HepG2 (cell line): ENCODE data around the gene ATP6V0A1. TPM values are rescaled to one million over a fixed set of nuclear protein-coding genes. Genes with fewer than 3 reads are reported as not detected.

Experiments used
- AGO2 ChIP-seq: fragments of 200-400 bp; formaldehyde crosslinking; optimal IDR thresholded peaks from 2 replicates; pipeline ENCODE3; 2017; ENCODE audit warnings: mild to moderate bottlenecking, low read depth, low read length, moderate library complexity
- ERF ChIP-seq: IDR thresholded peaks from 2 replicates; pipeline ENCODE4 v1.6.1; 2018; ENCODE audit warnings: missing biosample characterization, missing genetic modification reagents
- FOXO1 ChIP-seq: sonication (generic); formaldehyde crosslinking; IDR thresholded peaks from 2 replicates; pipeline ENCODE4 v1.4.0; 2020; ENCODE audit warnings: missing genetic modification reagents
- HNRNPL ChIP-seq: fragments of 200-400 bp; formaldehyde crosslinking; IDR thresholded peaks from 2 replicates; pipeline ENCODE4 v1.6.1; 2017; ENCODE audit warnings: mild to moderate bottlenecking, low read depth, low read length
- NRL ChIP-seq: sonication (generic); formaldehyde crosslinking; IDR thresholded peaks from 2 replicates; pipeline ENCODE4 v1.5.0; 2020; ENCODE audit warnings: missing genetic modification reagents, mild to moderate bottlenecking, moderate library complexity, borderline replicate concordance
- PAF1 ChIP-seq: IDR thresholded peaks from 2 replicates; pipeline ENCODE4 v1.6.1; 2016; ENCODE audit warnings: missing genetic modification reagents, missing compliant biosample characterization
- PTBP1 ChIP-seq: fragments of 200-400 bp; formaldehyde crosslinking; IDR thresholded peaks from 2 replicates; pipeline ENCODE4 v1.6.1; 2018; ENCODE audit warnings: low read length, low read depth; ENCODE audit not compliant: poor library complexity, severe bottlenecking
- RBFOX2 ChIP-seq: fragments of 200-400 bp; formaldehyde crosslinking; IDR thresholded peaks from 2 replicates; pipeline ENCODE4 v1.6.1; 2017; ENCODE audit warnings: low read depth, mild to moderate bottlenecking, low read length
- RFXANK ChIP-seq: IDR thresholded peaks from 2 replicates; pipeline ENCODE4 v1.6.1; 2016
- SP4 ChIP-seq: sonication (generic); formaldehyde crosslinking; IDR thresholded peaks from 2 replicates; pipeline ENCODE4 v1.8.1; 2023; ENCODE audit warnings: mild to moderate bottlenecking, missing genetic modification reagents
- ZBTB38 ChIP-seq: sonication (generic); formaldehyde crosslinking; IDR thresholded peaks from 2 replicates; pipeline ENCODE4 v1.5.1; 2020; ENCODE audit warnings: mild to moderate bottlenecking, missing genetic modification reagents
- ZFP41 ChIP-seq: sonication (generic); formaldehyde crosslinking; IDR thresholded peaks from 2 replicates; pipeline ENCODE4 v1.4.0; 2020; ENCODE audit warnings: mild to moderate bottlenecking, missing genetic modification reagents, borderline replicate concordance
- ZNF333 ChIP-seq: sonication (generic); formaldehyde crosslinking; IDR thresholded peaks from 2 replicates; pipeline ENCODE4 v1.4.0; 2020; ENCODE audit warnings: mild to moderate bottlenecking, missing genetic modification reagents, borderline replicate concordance
- ZNF550 ChIP-seq: sonication (generic); formaldehyde crosslinking; IDR thresholded peaks from 2 replicates; pipeline ENCODE4 v1.4.0; 2020; ENCODE audit warnings: mild to moderate bottlenecking, missing genetic modification reagents, borderline replicate concordance
- ZNF605 ChIP-seq: sonication (generic); formaldehyde crosslinking; IDR thresholded peaks from 2 replicates; pipeline ENCODE4 v1.8.0; 2022; ENCODE audit warnings: mild to moderate bottlenecking, missing genetic modification reagents
- ZNF713 ChIP-seq: sonication (generic); formaldehyde crosslinking; IDR thresholded peaks from 2 replicates; pipeline ENCODE4 v1.4.0; 2020; ENCODE audit warnings: mild to moderate bottlenecking, missing genetic modification reagents
- ZNF788 ChIP-seq: sonication (generic); formaldehyde crosslinking; IDR thresholded peaks from 2 replicates; pipeline ENCODE4 v1.5.0; 2020; ENCODE audit warnings: mild to moderate bottlenecking, missing genetic modification reagents, borderline replicate concordance
- ZNF883 ChIP-seq: sonication (generic); formaldehyde crosslinking; IDR thresholded peaks from 2 replicates; pipeline ENCODE4 v1.5.1; 2020; ENCODE audit warnings: mild to moderate bottlenecking, missing genetic modification reagents; ENCODE audit errors: not compliant biosample characterization
- polyA plus RNA-seq, 8 experiments: library from polyadenylated mRNA; depleted of rRNA in 3 of 8; stranded (reverse) in 7 of 8; unstranded in 1 of 8; fragments of >200 nt; fragmentation: Illumina TruSeq in 4 of 8; extraction: Trizol in 4 of 8; gene quantifications; 2 replicates each; pipeline versions ENCODE4 v1.2.1 to v1.2.3, GENCODE V29; 2011 to 2016; ENCODE audit warnings: low read depth in 4 of 8, missing spikeins in 1 of 8, mixed read lengths in 1 of 8; ENCODE audit not compliant: insufficient read depth in 1 of 8
- total RNA-seq, 5 experiments: library from RNA; depleted of rRNA; stranded (reverse); fragments of >200 nt; fragmentation: Illumina TruSeq; extraction: Trizol; gene quantifications; 2 replicates each; pipeline ENCODE4 v1.2.3, GENCODE V29; 2016; ENCODE audit warnings: low read depth in 1 of 5
- TF ChIP-seq, protein P1 (sequence below): sonication (generic); formaldehyde crosslinking; IDR thresholded peaks from 2 replicates; pipeline ENCODE4 v1.4.0; 2020; ENCODE audit warnings: missing genetic modification reagents, borderline replicate concordance
- TF ChIP-seq, protein P2 (sequence below): sonication (generic); formaldehyde crosslinking; IDR thresholded peaks from 2 replicates; pipeline ENCODE4 v1.5.0; 2020; ENCODE audit warnings: missing genetic modification reagents, mild to moderate bottlenecking, borderline replicate concordance
- TF ChIP-seq, protein P3 (sequence below): sonication (generic); formaldehyde crosslinking; IDR thresholded peaks from 2 replicates; pipeline ENCODE4 v1.8.0; 2022; ENCODE audit warnings: low read depth, missing genetic modification reagents

Gene ATP6V0A1
- total and polyA plus RNA-seq, 2 of the 13 experiments (the other 11 are each of a cell fraction or from before 2014, with no cell fraction given): 27.9 to 54.1 TPM

- TF ChIP-seq, protein P1, sequence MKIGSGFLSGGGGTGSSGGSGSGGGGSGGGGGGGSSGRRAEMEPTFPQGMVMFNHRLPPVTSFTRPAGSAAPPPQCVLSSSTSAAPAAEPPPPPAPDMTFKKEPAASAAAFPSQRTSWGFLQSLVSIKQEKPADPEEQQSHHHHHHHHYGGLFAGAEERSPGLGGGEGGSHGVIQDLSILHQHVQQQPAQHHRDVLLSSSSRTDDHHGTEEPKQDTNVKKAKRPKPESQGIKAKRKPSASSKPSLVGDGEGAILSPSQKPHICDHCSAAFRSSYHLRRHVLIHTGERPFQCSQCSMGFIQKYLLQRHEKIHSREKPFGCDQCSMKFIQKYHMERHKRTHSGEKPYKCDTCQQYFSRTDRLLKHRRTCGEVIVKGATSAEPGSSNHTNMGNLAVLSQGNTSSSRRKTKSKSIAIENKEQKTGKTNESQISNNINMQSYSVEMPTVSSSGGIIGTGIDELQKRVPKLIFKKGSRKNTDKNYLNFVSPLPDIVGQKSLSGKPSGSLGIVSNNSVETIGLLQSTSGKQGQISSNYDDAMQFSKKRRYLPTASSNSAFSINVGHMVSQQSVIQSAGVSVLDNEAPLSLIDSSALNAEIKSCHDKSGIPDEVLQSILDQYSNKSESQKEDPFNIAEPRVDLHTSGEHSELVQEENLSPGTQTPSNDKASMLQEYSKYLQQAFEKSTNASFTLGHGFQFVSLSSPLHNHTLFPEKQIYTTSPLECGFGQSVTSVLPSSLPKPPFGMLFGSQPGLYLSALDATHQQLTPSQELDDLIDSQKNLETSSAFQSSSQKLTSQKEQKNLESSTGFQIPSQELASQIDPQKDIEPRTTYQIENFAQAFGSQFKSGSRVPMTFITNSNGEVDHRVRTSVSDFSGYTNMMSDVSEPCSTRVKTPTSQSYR: 0 out of 2 replicates have a peak, but pooled peaks have one; percentile 9
- TF ChIP-seq ZFP41 (CRISPR knock-in tag) (0 out of 2 replicates have a peak, but pooled peaks have one; percentile 68), PTBP1 (peak; percentile 22), RBFOX2 (peak; percentile 64), ZNF333 (CRISPR knock-in tag) (0 out of 2 replicates have a peak, but pooled peaks have one; percentile 50), NRL (CRISPR knock-in tag) (0 out of 2 replicates have a peak, but pooled peaks have one; percentile 30), ERF (CRISPR knock-in tag) (no peak), ZBTB38 (CRISPR knock-in tag) (peak; percentile 5; the same call in 1 of the 2 replicates), ZNF883 (CRISPR knock-in tag) (peak; percentile 71), RFXANK (CRISPR knock-in tag) (no peak), FOXO1 (CRISPR knock-in tag) (no peak), PAF1 (CRISPR knock-in tag) (0 out of 2 replicates have a peak, but pooled peaks have one; percentile 41), ZNF713 (0 out of 2 replicates have a peak, but pooled peaks have one; percentile 22), AGO2 (peak; percentile 78), ZNF788 (CRISPR knock-in tag) (0 out of 2 replicates have a peak, but pooled peaks have one; percentile 20), ZNF550 (CRISPR knock-in tag) (0 out of 2 replicates have a peak, but pooled peaks have one; percentile 54), SP4 (CRISPR knock-in tag) (0 out of 2 replicates have a peak, but pooled peaks have one; percentile 61), ZNF605 (CRISPR knock-in tag) (0 out of 2 replicates have a peak, but pooled peaks have one; percentile 7), HNRNPL (0 out of 2 replicates have a peak, but pooled peaks have one; percentile 38)
- TF ChIP-seq, protein P2, sequence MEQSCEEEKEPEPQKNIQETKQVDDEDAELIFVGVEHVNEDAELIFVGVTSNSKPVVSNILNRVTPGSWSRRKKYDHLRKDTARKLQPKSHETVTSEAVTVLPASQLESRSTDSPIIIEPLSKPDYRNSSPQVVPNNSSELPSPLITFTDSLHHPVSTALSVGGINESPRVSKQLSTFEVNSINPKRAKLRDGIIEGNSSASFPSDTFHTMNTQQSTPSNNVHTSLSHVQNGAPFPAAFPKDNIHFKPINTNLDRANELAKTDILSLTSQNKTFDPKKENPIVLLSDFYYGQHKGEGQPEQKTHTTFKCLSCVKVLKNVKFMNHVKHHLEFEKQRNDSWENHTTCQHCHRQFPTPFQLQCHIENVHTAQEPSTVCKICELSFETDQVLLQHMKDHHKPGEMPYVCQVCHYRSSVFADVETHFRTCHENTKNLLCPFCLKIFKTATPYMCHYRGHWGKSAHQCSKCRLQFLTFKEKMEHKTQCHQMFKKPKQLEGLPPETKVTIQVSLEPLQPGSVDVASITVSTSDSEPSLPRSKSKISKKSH (CRISPR knock-in tag): 0 out of 2 replicates have a peak, but pooled peaks have one; percentile 21
- TF ChIP-seq, protein P3, sequence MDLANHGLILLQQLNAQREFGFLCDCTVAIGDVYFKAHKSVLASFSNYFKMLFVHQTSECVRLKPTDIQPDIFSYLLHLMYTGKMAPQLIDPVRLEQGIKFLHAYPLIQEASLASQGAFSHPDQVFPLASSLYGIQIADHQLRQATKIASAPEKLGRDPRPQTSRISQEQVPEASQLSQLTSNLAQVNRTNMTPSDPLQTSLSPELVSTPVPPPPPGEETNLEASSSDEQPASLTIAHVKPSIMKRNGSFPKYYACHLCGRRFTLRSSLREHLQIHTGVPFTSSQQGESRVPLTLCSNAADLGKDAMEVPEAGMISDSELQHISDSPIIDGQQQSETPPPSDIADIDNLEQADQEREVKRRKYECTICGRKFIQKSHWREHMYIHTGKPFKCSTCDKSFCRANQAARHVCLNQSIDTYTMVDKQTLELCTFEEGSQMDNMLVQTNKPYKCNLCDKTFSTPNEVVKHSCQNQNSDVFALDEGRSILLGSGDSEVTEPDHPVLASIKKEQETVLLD: no peak
Observed at GRCh38 chr17:42565523-42566214, 107.0 kb downstream of the ATP6V0A1 start (continued).
